Measurements from ENCODE around the gene PRRC2B. TPM values are rescaled to one million over a fixed set of nuclear protein-coding genes. Genes with fewer than 3 reads are reported as not detected.
"Not testable (repeated sequence)": the region's sequence is repeated elsewhere in the genome, so short reads cannot be mapped to it uniquely, and the experiment has no call there.

The PRRC2B gene
- total and polyA plus RNA-seq, 5 donors from 2014 or later = 8.1 to 239 (median 10.0) TPM

- Histone ChIP-seq H3K9me3 (ENCODE audit: control insufficient read depth in 2 of 2, low read length in 2 of 2) (no peaks in the 10 kb centered on the region), H3K4me1 (ENCODE audit: control insufficient read depth, insufficient read depth, low read length, poor library complexity, severe bottlenecking) (peaks cover 37% of the 10 kb centered on the region), H3K27ac (ENCODE audit: insufficient read depth, low read length, poor library complexity, severe bottlenecking) (no peak overlapping the region), H3K36me3 (ENCODE audit: control insufficient read depth, insufficient read depth, low read length) (peaks cover 17% of the 10 kb centered on the region), H3K27me3 (ENCODE audit: control insufficient read depth, insufficient read depth, low read length) (no peaks in the 10 kb centered on the region), H3K4me3 (ENCODE audit: low read depth, low read length) (no peak overlapping the region)
- H3K36me3 Mint-ChIP-seq = peaks cover 17% of the 10 kb centered on the region
- peaks cover 19 to 56% (median 25%) of the 10 kb centered on the region in 4 donors for H3K4me1 Mint-ChIP-seq
- H3K27ac Mint-ChIP-seq = no peak overlapping the region
- H3K27me3 Mint-ChIP-seq = no peaks in the 10 kb centered on the region
- no peak for ATAC-seq (ENCODE audit: low read depth in 2 of 2)
- H3K9me3 Mint-ChIP-seq = no peaks in the 10 kb centered on the region
- DNase-seq = no peak
- peak overlapping the region; percentile 22 to 94 (median 72) for H3K4me3 Mint-ChIP-seq
Observed at GRCh38 chr9:131505012-131505411, 111.1 kb downstream of the PRRC2B start.

GRCh38 chr9:131511416-131511815 lies 117.5 kb downstream of the PRRC2B start:
- Mint-ChIP-seq H3K36me3 (peaks cover 28% of the 10 kb centered on the region), H3K27me3 (no peaks in the 10 kb centered on the region), H3K4me3 (no peak overlapping the region), H3K4me1 (peaks cover 0 to 3% (median 1%) of the 10 kb centered on the region in 4 donors), H3K9me3 (no peaks in the 10 kb centered on the region), H3K27ac (no peak overlapping the region)
- Histone ChIP-seq H3K27ac (ENCODE audit: insufficient read depth, low read length, poor library complexity, severe bottlenecking) (no peak overlapping the region), H3K36me3 (ENCODE audit: control insufficient read depth, insufficient read depth, low read length) (peaks cover 57% of the 10 kb centered on the region), H3K4me3 (ENCODE audit: low read depth, low read length) (no peak overlapping the region), H3K4me1 (ENCODE audit: control insufficient read depth, insufficient read depth, low read length, poor library complexity, severe bottlenecking) (no peaks in the 10 kb centered on the region), H3K27me3 (ENCODE audit: control insufficient read depth, insufficient read depth, low read length) (no peaks in the 10 kb centered on the region), H3K9me3 (ENCODE audit: control insufficient read depth in 2 of 2, low read length in 2 of 2) (no peaks in the 10 kb centered on the region)
- DNase-seq (no peak), ATAC-seq (ENCODE audit: low read depth in 2 of 2) (no peak)

- Mint-ChIP-seq H3K4me3 (no peak overlapping the region), H3K4me1 (peaks cover 0 to 2% (median 0%) of the 10 kb centered on the region in 4 donors), H3K27me3 (no peaks in the 10 kb centered on the region), H3K9me3 (no peaks in the 10 kb centered on the region), H3K27ac (no peak overlapping the region), H3K36me3 (peaks cover 26% of the 10 kb centered on the region)
- DNase-seq (no peak), ATAC-seq (ENCODE audit: low read depth in 2 of 2) (no peak)
- Histone ChIP-seq H3K9me3 (ENCODE audit: control insufficient read depth in 2 of 2, low read length in 2 of 2) (no peaks in the 10 kb centered on the region), H3K4me1 (ENCODE audit: control insufficient read depth, insufficient read depth, low read length, poor library complexity, severe bottlenecking) (no peaks in the 10 kb centered on the region), H3K36me3 (ENCODE audit: control insufficient read depth, insufficient read depth, low read length) (peaks cover 61% of the 10 kb centered on the region), H3K27ac (ENCODE audit: insufficient read depth, low read length, poor library complexity, severe bottlenecking) (no peak overlapping the region), H3K4me3 (ENCODE audit: low read depth, low read length) (no peak overlapping the region), H3K27me3 (ENCODE audit: control insufficient read depth, insufficient read depth, low read length) (no peaks in the 10 kb centered on the region)
Observed at GRCh38 chr9:131511880-131512279, 118.0 kb downstream of the PRRC2B start.

GRCh38 chr9:131513177-131513576 lies 119.3 kb downstream of the PRRC2B start:
- H3K4me1 ChIP-seq (ENCODE audit: control insufficient read depth, insufficient read depth, low read length, poor library complexity, severe bottlenecking) = no peaks in the 10 kb centered on the region
- H3K27ac ChIP-seq (ENCODE audit: insufficient read depth, low read length, poor library complexity, severe bottlenecking) = no peak overlapping the region
- no peak overlapping the region for H3K27ac Mint-ChIP-seq
- peaks cover 0 to 2% (median 0%) of the 10 kb centered on the region in 4 donors for H3K4me1 Mint-ChIP-seq
- no peaks in the 10 kb centered on the region for H3K9me3 ChIP-seq (ENCODE audit: control insufficient read depth in 2 of 2, low read length in 2 of 2)
- H3K36me3 Mint-ChIP-seq = peaks cover 26% of the 10 kb centered on the region
- no peaks in the 10 kb centered on the region for H3K27me3 ChIP-seq (ENCODE audit: control insufficient read depth, insufficient read depth, low read length)
- H3K9me3 Mint-ChIP-seq = no peaks in the 10 kb centered on the region
- no peak for ATAC-seq (ENCODE audit: low read depth in 2 of 2)
- H3K27me3 Mint-ChIP-seq = no peaks in the 10 kb centered on the region
- peak overlapping the region in 1 of 4 donors; percentile 15 for H3K4me3 Mint-ChIP-seq
- DNase-seq = no peak
- no peak overlapping the region for H3K4me3 ChIP-seq (ENCODE audit: low read depth, low read length)
- H3K36me3 ChIP-seq (ENCODE audit: control insufficient read depth, insufficient read depth, low read length) = peaks cover 62% of the 10 kb centered on the region

GRCh38 chr9:131515559-131516031 lies 121.7 kb downstream of the PRRC2B start:
- not testable (repeated sequence) for H3K27me3 ChIP-seq (ENCODE audit: control insufficient read depth, insufficient read depth, low read length); H3K27ac Mint-ChIP-seq; H3K9me3 Mint-ChIP-seq; H3K4me1 ChIP-seq (ENCODE audit: control insufficient read depth, insufficient read depth, low read length, poor library complexity, severe bottlenecking); H3K9me3 ChIP-seq (ENCODE audit: control insufficient read depth in 2 of 2, low read length in 2 of 2); H3K4me3 Mint-ChIP-seq; ATAC-seq (ENCODE audit: low read depth in 2 of 2); H3K27ac ChIP-seq (ENCODE audit: insufficient read depth, low read length, poor library complexity, severe bottlenecking); H3K4me1 Mint-ChIP-seq; H3K4me3 ChIP-seq (ENCODE audit: low read depth, low read length); DNase-seq; H3K27me3 Mint-ChIP-seq
- H3K36me3 ChIP-seq (ENCODE audit: control insufficient read depth, insufficient read depth, low read length) = peaks cover 75% of the 10 kb centered on the region
- H3K36me3 Mint-ChIP-seq = peaks cover 21% of the 10 kb centered on the region

- Mint-ChIP-seq H3K4me3 (no peak overlapping the region), H3K9me3 (no peaks in the 10 kb centered on the region), H3K4me1 (no peaks in the 10 kb centered on the region), H3K36me3 (peaks cover 16% of the 10 kb centered on the region), H3K27ac (no peak overlapping the region), H3K27me3 (no peaks in the 10 kb centered on the region)
- Histone ChIP-seq H3K4me3 (ENCODE audit: low read depth, low read length) (no peak overlapping the region), H3K9me3 (ENCODE audit: control insufficient read depth in 2 of 2, low read length in 2 of 2) (no peaks in the 10 kb centered on the region), H3K27ac (ENCODE audit: insufficient read depth, low read length, poor library complexity, severe bottlenecking) (no peak overlapping the region), H3K27me3 (ENCODE audit: control insufficient read depth, insufficient read depth, low read length) (no peaks in the 10 kb centered on the region), H3K4me1 (ENCODE audit: control insufficient read depth, insufficient read depth, low read length, poor library complexity, severe bottlenecking) (no peaks in the 10 kb centered on the region), H3K36me3 (ENCODE audit: control insufficient read depth, insufficient read depth, low read length) (peaks cover 71% of the 10 kb centered on the region)
- ATAC-seq (ENCODE audit: low read depth in 2 of 2) (no peak), DNase-seq (no peak)
Observed at GRCh38 chr9:131516100-131516499, 122.2 kb downstream of the PRRC2B start.

GRCh38 chr9:131516930-131517329 lies 123.0 kb downstream of the PRRC2B start:
- H3K27me3 Mint-ChIP-seq = no peaks in the 10 kb centered on the region
- H3K36me3 Mint-ChIP-seq = peaks cover 17% of the 10 kb centered on the region
- no peak for ATAC-seq (ENCODE audit: low read depth in 2 of 2)

GRCh38 chr9:131517761-131518190 lies 123.9 kb downstream of the PRRC2B start:
- H3K36me3 ChIP-seq (ENCODE audit: control insufficient read depth, insufficient read depth, low read length) = peaks cover 69% of the 10 kb centered on the region

More at GRCh38 chr9:131516930-131517329, 123.0 kb downstream of the PRRC2B start:
- Histone ChIP-seq H3K27me3 (ENCODE audit: control insufficient read depth, insufficient read depth, low read length) (no peaks in the 10 kb centered on the region), H3K36me3 (ENCODE audit: control insufficient read depth, insufficient read depth, low read length) (peaks cover 71% of the 10 kb centered on the region), H3K4me3 (ENCODE audit: low read depth, low read length) (no peak overlapping the region), H3K4me1 (ENCODE audit: control insufficient read depth, insufficient read depth, low read length, poor library complexity, severe bottlenecking) (no peaks in the 10 kb centered on the region), H3K9me3 (ENCODE audit: control insufficient read depth in 2 of 2, low read length in 2 of 2) (no peaks in the 10 kb centered on the region), H3K27ac (ENCODE audit: insufficient read depth, low read length, poor library complexity, severe bottlenecking) (no peak overlapping the region)
- no peak for DNase-seq
- Mint-ChIP-seq H3K4me3 (no peak overlapping the region), H3K4me1 (no peaks in the 10 kb centered on the region), H3K27ac (no peak overlapping the region), H3K9me3 (no peaks in the 10 kb centered on the region)

More at GRCh38 chr9:131517761-131518190, 123.9 kb downstream of the PRRC2B start:
- Mint-ChIP-seq H3K4me1 (no peaks in the 10 kb centered on the region), H3K27me3 (no peaks in the 10 kb centered on the region), H3K36me3 (peaks cover 13% of the 10 kb centered on the region), H3K4me3 (no peak overlapping the region), H3K9me3 (no peaks in the 10 kb centered on the region), H3K27ac (no peak overlapping the region)
- Histone ChIP-seq H3K4me3 (ENCODE audit: low read depth, low read length) (no peak overlapping the region), H3K27me3 (ENCODE audit: control insufficient read depth, insufficient read depth, low read length) (no peaks in the 10 kb centered on the region), H3K4me1 (ENCODE audit: control insufficient read depth, insufficient read depth, low read length, poor library complexity, severe bottlenecking) (no peaks in the 10 kb centered on the region), H3K27ac (ENCODE audit: insufficient read depth, low read length, poor library complexity, severe bottlenecking) (no peak overlapping the region), H3K9me3 (ENCODE audit: control insufficient read depth in 2 of 2, low read length in 2 of 2) (no peaks in the 10 kb centered on the region)
- DNase-seq (no peak), ATAC-seq (ENCODE audit: low read depth in 2 of 2) (no peak)

All from CD4-positive, CD25-positive, alpha-beta regulatory T cell (primary cell).